Measurements from ENCODE around the gene SLC38A4. TPM values are rescaled to one million over a fixed set of nuclear protein-coding genes. Genes with fewer than 3 reads are reported as not detected.

Gene SLC38A4
- total RNA-seq, 1 donor from 2014 or later = not detected

DNA sequence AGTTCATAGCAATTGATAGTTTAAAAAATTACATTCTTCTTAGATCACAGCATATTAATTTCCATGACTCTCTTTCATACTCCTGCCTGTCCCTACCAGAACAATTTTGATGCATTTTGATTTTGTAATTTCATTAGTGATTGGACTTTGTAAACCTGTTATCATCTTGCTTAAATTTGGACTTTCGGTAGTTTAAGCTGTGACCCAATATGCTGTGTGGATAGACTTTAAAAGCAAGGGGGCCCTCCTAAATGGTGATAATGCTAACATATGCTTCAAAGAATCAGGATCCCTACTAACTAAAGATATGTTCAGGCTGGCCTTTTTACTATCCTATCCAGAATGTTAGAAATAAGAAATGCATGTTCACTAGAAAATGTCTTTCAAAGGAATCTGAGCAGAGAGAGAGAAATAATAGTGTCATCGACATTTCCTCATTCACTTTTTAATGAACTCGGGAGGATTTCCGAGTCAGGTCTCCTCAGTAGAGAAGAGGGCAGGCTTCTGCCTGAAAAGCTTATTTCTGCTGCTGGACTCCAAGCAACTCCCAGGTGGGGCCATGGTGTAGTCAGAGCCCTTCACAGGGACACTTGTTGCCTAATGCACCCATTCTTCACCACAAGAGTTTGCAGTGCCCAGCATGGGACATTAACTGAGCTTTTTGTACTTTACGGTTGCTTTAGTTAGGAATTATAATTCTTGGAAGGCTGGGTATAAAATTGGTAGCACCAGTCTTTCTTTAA lies 16.7 kb downstream of the SLC38A4 start:
- TF ChIP-seq, protein P1, sequence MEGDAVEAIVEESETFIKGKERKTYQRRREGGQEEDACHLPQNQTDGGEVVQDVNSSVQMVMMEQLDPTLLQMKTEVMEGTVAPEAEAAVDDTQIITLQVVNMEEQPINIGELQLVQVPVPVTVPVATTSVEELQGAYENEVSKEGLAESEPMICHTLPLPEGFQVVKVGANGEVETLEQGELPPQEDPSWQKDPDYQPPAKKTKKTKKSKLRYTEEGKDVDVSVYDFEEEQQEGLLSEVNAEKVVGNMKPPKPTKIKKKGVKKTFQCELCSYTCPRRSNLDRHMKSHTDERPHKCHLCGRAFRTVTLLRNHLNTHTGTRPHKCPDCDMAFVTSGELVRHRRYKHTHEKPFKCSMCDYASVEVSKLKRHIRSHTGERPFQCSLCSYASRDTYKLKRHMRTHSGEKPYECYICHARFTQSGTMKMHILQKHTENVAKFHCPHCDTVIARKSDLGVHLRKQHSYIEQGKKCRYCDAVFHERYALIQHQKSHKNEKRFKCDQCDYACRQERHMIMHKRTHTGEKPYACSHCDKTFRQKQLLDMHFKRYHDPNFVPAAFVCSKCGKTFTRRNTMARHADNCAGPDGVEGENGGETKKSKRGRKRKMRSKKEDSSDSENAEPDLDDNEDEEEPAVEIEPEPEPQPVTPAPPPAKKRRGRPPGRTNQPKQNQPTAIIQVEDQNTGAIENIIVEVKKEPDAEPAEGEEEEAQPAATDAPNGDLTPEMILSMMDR (IDR thresholded peaks at IDR 0.05; ENCODE audit: insufficient read depth, low read length, poor library complexity, severe bottlenecking) = no peak
- no peak overlapping the region for H3K4me3 ChIP-seq (ENCODE audit: low read depth, low read length)
- no peak for DNase-seq (ENCODE audit: low read depth)
- no peaks in the 10 kb centered on the region for H3K36me3 ChIP-seq (ENCODE audit: control insufficient read depth, insufficient read depth, low read length)
- no peaks in the 10 kb centered on the region for H3K27me3 ChIP-seq (ENCODE audit: control insufficient read depth, insufficient read depth, low read length)

DNA sequence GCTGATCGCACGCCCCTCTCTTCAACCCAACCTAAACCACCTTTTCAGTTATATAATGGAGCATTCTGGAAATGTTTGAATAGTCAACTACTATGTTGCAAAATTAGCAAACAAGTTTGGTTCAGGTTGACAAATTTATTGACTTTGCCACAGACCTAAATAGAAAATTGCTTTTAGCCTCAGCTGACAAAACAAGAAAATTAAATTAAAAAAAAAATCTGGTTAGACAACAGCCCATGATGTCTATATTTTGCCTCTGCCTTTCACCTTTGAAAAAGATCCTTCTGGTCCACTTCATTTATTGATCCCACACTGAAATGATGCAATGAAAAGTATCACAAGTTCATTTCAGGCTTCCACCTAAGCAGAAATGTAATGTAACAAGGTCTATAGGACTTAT lies 17.5 kb downstream of the SLC38A4 start:
- no peak overlapping the region for H3K4me3 ChIP-seq (ENCODE audit: low read depth, low read length)
- DNase-seq (ENCODE audit: low read depth) = no peak
- TF ChIP-seq, protein P1 (IDR thresholded peaks at IDR 0.05; ENCODE audit: insufficient read depth, low read length, poor library complexity, severe bottlenecking) = no peak
- H3K27me3 ChIP-seq (ENCODE audit: control insufficient read depth, insufficient read depth, low read length) = no peaks in the 10 kb centered on the region
- H3K36me3 ChIP-seq (ENCODE audit: control insufficient read depth, insufficient read depth, low read length) = no peaks in the 10 kb centered on the region

DNA sequence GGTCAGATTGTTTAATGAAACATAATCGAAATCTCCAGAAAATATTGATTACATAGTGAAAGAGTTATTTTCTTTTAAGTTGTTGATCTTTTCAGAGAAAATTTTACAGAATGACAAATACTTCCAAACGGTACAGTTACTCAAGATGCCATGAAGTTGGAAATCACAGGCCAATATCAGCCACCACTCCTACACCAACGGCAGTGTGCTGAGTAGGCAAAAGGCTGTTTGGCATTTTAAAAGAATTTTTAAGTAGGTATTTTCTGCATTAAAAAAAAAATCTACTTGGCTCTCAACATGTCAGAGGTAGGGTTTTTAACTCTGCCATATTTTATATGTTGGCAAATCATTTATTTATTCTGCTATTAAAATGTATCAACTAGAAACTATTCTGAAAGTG lies 21.7 kb downstream of the SLC38A4 start:
- TF ChIP-seq, protein P1 (IDR thresholded peaks at IDR 0.05; ENCODE audit: insufficient read depth, low read length, poor library complexity, severe bottlenecking) = no peak
- H3K4me3 ChIP-seq (ENCODE audit: low read depth, low read length) = no peak overlapping the region
- no peaks in the 10 kb centered on the region for H3K36me3 ChIP-seq (ENCODE audit: control insufficient read depth, insufficient read depth, low read length)
- DNase-seq (ENCODE audit: low read depth) = no peak
- H3K27me3 ChIP-seq (ENCODE audit: control insufficient read depth, insufficient read depth, low read length) = no peaks in the 10 kb centered on the region

DNA sequence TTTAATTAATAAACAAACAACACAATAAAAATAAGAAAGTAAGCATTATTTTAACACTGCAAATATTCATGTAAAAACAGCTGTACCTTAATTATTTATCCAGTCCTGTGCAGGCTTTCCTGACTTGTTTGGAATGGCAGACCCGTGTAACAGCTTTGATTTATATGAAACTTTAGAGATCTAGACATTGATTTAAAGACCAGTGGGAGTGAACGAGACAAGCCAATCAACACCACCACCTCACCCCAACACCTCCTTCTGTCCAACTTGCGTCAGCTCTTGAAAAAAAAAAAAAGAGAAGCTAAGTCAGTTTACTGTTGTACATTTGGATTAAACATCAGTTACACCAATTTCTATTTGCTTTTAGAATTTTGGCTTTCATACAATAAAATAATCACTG lies 22.3 kb downstream of the SLC38A4 start:
- Histone ChIP-seq H3K4me3 (ENCODE audit: low read depth, low read length) (no peak overlapping the region), H3K27me3 (ENCODE audit: control insufficient read depth, insufficient read depth, low read length) (no peaks in the 10 kb centered on the region), H3K36me3 (ENCODE audit: control insufficient read depth, insufficient read depth, low read length) (no peaks in the 10 kb centered on the region)
- TF ChIP-seq, protein P1 (IDR thresholded peaks at IDR 0.05; ENCODE audit: insufficient read depth, low read length, poor library complexity, severe bottlenecking) = no peak
- no peak for DNase-seq (ENCODE audit: low read depth)

DNA sequence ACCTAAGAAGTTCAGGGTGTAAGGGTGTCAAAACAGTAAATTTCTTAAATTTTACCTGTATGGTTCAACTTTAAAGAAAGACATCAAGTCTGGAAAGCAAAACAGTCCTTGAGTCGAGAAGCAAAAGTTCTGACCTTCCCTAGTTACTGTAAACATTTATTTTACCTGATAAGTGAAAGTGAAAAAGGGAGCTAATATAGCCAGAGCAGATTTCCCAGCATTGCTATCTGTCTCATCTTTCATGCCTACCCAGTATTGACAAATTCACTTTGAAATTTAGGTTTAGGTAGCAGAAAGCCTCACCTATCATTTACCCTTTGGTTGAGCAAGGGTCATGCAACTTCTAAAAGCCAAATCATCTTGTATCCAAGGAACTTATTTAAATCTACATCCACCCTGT lies 24.5 kb downstream of the SLC38A4 start:
- DNase-seq (ENCODE audit: low read depth) = no peak
- no peak overlapping the region for H3K4me3 ChIP-seq (ENCODE audit: low read depth, low read length)
- no peaks in the 10 kb centered on the region for H3K36me3 ChIP-seq (ENCODE audit: control insufficient read depth, insufficient read depth, low read length)
- H3K27me3 ChIP-seq (ENCODE audit: control insufficient read depth, insufficient read depth, low read length) = no peaks in the 10 kb centered on the region
- TF ChIP-seq, protein P1 (IDR thresholded peaks at IDR 0.05; ENCODE audit: insufficient read depth, low read length, poor library complexity, severe bottlenecking) = no peak

DNA sequence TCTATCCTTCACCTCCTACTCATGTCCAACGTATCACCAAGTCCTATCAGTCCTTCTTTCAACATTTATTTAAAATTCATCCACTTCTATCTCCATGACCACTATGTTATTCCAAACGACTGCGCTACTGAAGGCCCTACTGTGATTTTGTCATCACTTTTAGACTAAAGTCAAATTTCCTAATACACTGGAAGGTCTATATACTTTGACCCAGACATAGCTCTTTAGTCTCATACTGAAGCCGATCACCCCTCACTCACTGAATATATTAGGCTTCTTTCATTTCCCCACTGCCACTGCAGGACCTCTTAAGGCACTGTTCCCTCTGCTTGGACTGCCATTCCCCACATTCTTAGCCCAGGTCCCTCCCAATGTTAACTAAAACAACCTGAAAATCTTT lies 25.6 kb downstream of the SLC38A4 start:
- no peak for DNase-seq (ENCODE audit: low read depth)
- Histone ChIP-seq H3K36me3 (ENCODE audit: control insufficient read depth, insufficient read depth, low read length) (no peaks in the 10 kb centered on the region), H3K27me3 (ENCODE audit: control insufficient read depth, insufficient read depth, low read length) (no peaks in the 10 kb centered on the region), H3K4me3 (ENCODE audit: low read depth, low read length) (no peak overlapping the region)
- TF ChIP-seq, protein P1 (IDR thresholded peaks at IDR 0.05; ENCODE audit: insufficient read depth, low read length, poor library complexity, severe bottlenecking) = no peak

Data from kidney epithelial cell (primary cell).